ENCODE results near the gene CBX4. TPM values are rescaled to one million over a fixed set of nuclear protein-coding genes. Genes with fewer than 3 reads are reported as not detected.
A peak's percentile ranks its signal among the peaks of the same experiment; 100 is the strongest.

CBX4 gene
- total RNA-seq, 2 donors from 2014 or later, result 28.0 to 28.5 TPM

- Histone ChIP-seq H3K27me3 (replicated peaks; ENCODE audit: insufficient read depth) (no peaks in the 10 kb centered on the region), H3K27ac (peak overlapping the region; percentile 80 to 88), H3K4me3 (no peak overlapping the region), H3K4me1 (replicated peaks) (peaks cover 38% of the 10 kb centered on the region), H3K9me3 (no peaks in the 10 kb centered on the region), H3K36me3 (peaks cover 0 to 10% of the 10 kb centered on the region in 2 donors)
- TF ChIP-seq POLR2A (IDR thresholded peaks at IDR 0.05) (no peak), CTCF (IDR thresholded peaks at IDR 0.05) (no peak), POLR2AphosphoS5 (IDR thresholded peaks at IDR 0.05) (no peak)
- DNase-seq (ENCODE audit: low spot score), result no peak
- 100% methylated on average over 8 of the region's 8 CpGs for WGBS
- intact Hi-C loops (cut with DNase I), result no loop called here
Measured at GRCh38 chr17:79830763-79831264, 8.4 kb downstream of the CBX4 start.

DNA sequence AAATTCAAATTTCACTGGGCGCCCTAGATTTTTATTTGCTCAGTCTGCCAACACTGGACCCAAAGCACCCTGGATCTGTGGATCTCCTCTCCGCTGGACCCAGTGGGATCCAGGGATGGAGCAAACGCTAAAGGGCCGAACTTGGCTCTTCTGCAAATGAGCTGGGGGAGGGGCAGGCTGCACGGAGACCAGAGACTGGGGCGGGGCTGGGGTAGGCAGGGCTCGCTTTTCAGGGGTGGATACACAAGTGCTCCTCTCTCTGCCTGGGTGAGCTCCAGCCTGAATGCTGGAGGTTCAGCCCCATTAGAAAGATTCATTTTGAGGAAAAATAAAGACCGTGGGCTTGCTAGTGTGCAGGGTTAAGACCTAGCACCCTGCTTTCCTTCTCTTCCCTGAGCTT, 8.9 kb downstream of the CBX4 start:
- DNase-seq (ENCODE audit: low spot score), result no peak
- TF ChIP-seq CTCF (IDR thresholded peaks at IDR 0.05) (no peak), POLR2AphosphoS5 (IDR thresholded peaks at IDR 0.05) (no peak), POLR2A (IDR thresholded peaks at IDR 0.05) (no peak)
- intact Hi-C loops (cut with DNase I), result no loop called here
- no peak overlapping the region for H3K4me3 ChIP-seq
- H3K9me3 ChIP-seq, result no peaks in the 10 kb centered on the region
- peaks cover 0 to 10% of the 10 kb centered on the region in 2 donors for H3K36me3 ChIP-seq
- peaks cover 38% of the 10 kb centered on the region for H3K4me1 ChIP-seq (replicated peaks)
- no peaks in the 10 kb centered on the region for H3K27me3 ChIP-seq (replicated peaks; ENCODE audit: insufficient read depth)
- WGBS, result 80% methylated on average over 8 of the region's 8 CpGs
- H3K27ac ChIP-seq, result peak overlapping the region in 1 of 2 donors; percentile 88

GRCh38 chr17:79829457-79829856, 9.8 kb downstream of the CBX4 start:
- WGBS, result 48% methylated on average over 2 of the region's 2 CpGs
- Histone ChIP-seq H3K27me3 (replicated peaks; ENCODE audit: insufficient read depth) (no peaks in the 10 kb centered on the region), H3K27ac (peak overlapping the region; percentile 68 to 84), H3K36me3 (peaks cover 0 to 4% of the 10 kb centered on the region in 2 donors), H3K4me1 (replicated peaks) (peaks cover 38% of the 10 kb centered on the region), H3K9me3 (no peaks in the 10 kb centered on the region), H3K4me3 (no peak overlapping the region)
- TF ChIP-seq CTCF (IDR thresholded peaks at IDR 0.05), result no peak
- TF ChIP-seq POLR2A (IDR thresholded peaks at IDR 0.05), result no peak
- peak; percentile 79 for TF ChIP-seq POLR2AphosphoS5 (IDR thresholded peaks at IDR 0.05)
- intact Hi-C loops (cut with DNase I), result no loop called here
- no peak for DNase-seq (ENCODE audit: low spot score)

DNA sequence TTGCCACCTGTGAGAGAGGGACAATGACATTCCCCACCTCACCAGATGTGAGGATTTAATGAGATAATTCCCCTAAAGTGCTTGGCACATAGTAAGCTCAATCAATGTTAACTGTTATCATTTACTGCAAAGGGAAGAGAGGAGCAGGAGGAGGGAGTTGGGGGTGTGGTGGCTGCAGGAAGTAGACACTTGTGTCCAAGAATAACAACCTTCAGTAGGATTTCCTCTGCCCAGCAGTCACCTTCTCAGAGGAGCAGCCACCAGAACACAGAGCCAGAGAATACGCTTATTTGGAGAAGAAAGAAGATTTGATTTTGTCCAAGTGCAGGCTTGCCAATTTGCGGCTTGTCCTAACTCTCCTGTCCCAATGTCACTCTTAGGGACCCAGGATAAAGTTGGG, 10.2 kb downstream of the CBX4 start:
- intact Hi-C loops (cut with DNase I), result no loop called here
- Histone ChIP-seq H3K9me3 (no peaks in the 10 kb centered on the region), H3K4me1 (replicated peaks) (peaks cover 38% of the 10 kb centered on the region), H3K36me3 (peaks cover 0 to 3% of the 10 kb centered on the region in 2 donors), H3K27ac (peak overlapping the region; percentile 68 to 84), H3K4me3 (no peak overlapping the region), H3K27me3 (replicated peaks; ENCODE audit: insufficient read depth) (no peaks in the 10 kb centered on the region)
- WGBS, result 62% methylated on average over 2 of the region's 2 CpGs
- no peak for DNase-seq (ENCODE audit: low spot score)
- no peak for TF ChIP-seq CTCF (IDR thresholded peaks at IDR 0.05)
- no peak for TF ChIP-seq POLR2AphosphoS5 (IDR thresholded peaks at IDR 0.05)
- no peak for TF ChIP-seq POLR2A (IDR thresholded peaks at IDR 0.05)

DNA sequence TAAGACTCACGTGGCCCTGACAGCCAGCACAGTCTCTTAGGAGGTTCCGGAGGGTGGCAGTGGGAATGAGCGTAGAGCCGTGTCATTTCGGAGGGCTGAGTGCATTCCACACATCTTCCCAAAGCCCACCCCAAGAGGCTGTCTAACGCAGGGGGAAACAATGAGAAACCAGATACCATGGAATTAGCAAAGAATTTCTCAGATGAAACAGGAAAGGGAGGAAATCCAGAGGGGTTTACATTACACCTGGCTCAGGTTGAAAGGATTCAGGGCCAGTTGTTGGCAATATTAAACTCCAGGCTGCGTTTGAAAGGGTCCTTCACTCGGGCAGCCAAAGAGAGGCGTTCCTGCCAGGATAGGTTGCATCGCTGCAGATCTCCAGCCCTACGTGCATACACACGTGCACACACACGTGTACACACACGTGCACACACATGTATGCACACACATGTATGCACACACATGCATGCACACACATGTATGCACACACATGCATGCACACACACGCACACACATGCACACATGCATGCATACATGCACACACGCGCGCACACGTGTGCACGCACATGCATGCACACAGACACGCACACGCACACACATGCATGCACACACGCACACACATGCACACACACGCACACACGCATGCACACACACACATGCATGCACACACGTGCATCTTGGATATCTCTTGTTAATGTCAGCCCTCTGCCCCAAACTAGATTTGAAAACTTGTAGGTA, 12.2 kb downstream of the CBX4 start:
- Histone ChIP-seq H3K4me1 (replicated peaks) (peaks cover 28% of the 10 kb centered on the region), H3K27me3 (replicated peaks; ENCODE audit: insufficient read depth) (no peaks in the 10 kb centered on the region), H3K36me3 (no peaks in the 10 kb centered on the region), H3K27ac (no peak overlapping the region), H3K9me3 (no peaks in the 10 kb centered on the region), H3K4me3 (no peak overlapping the region)
- TF ChIP-seq POLR2A (IDR thresholded peaks at IDR 0.05) (no peak), POLR2AphosphoS5 (IDR thresholded peaks at IDR 0.05) (no peak), CTCF (IDR thresholded peaks at IDR 0.05) (no peak)
- intact Hi-C loops (cut with DNase I), result no loop called here
- DNase-seq (ENCODE audit: low spot score), result no peak
- 54% methylated on average over 26 of the region's 26 CpGs for WGBS
